K562 (cell line): ENCODE data around the gene MPDU1. TPM values are rescaled to one million over a fixed set of nuclear protein-coding genes. Genes with fewer than 3 reads are reported as not detected.

ENCODE experiments used
- CBFA2T2 ChIP-seq: fragments of 450-650 bp; conservative IDR thresholded peaks from 2 replicates; pipeline ENCODE4 v1.6.1; 2017; ENCODE audit warnings: mild to moderate bottlenecking
- CBX2 ChIP-seq: fragments of 200-600 bp; sonication (generic); IDR thresholded peaks from one replicate; pipeline ENCODE4 v1.6.1; 2012; ENCODE audit warnings: mild to moderate bottlenecking, low read length, inconsistent platforms; ENCODE audit not compliant: insufficient read depth, poor library complexity, severe bottlenecking
- CEBPG ChIP-seq, 3 experiments: fragments of 200-800 bp in 1 of 3; sonication (Bioruptor generic) in 1 of 3; sonication (generic) in 1 of 3; formaldehyde crosslinking in 1 of 3; IDR thresholded peaks in 2 of 3; conservative IDR thresholded peaks in 1 of 3; 2 replicates each; pipeline versions ENCODE4 v1.6.1 to v1.8.0; 2016 to 2022; ENCODE audit warnings: missing compliant biosample characterization in 2 of 3, missing genetic modification characterization in 2 of 3, mild to moderate bottlenecking in 1 of 3, missing genetic modification reagents in 1 of 3
- ETS2 ChIP-seq: IDR thresholded peaks from 2 replicates; pipeline ENCODE4 v1.6.1; 2016; ENCODE audit warnings: borderline replicate concordance, missing genetic modification characterization, mild to moderate bottlenecking, moderate library complexity, missing compliant biosample characterization; ENCODE audit not compliant: poor library complexity, severe bottlenecking
- FOS ChIP-seq: IDR thresholded peaks from 3 replicates; pipeline ENCODE4 v1.6.1; 2011; ENCODE audit not compliant: insufficient read length; ENCODE audit errors: extremely low read depth
- FOSL1 ChIP-seq: fragments of 200-800 bp; sonication (Bioruptor generic); conservative IDR thresholded peaks from 2 replicates; pipeline ENCODE4 v1.6.1; 2016; ENCODE audit warnings: missing genetic modification characterization, missing compliant biosample characterization
- GTF2A2 ChIP-seq: IDR thresholded peaks from 2 replicates; pipeline ENCODE4 v1.6.1; 2016; ENCODE audit warnings: mild to moderate bottlenecking, missing genetic modification characterization, missing compliant biosample characterization
- HNRNPL ChIP-seq: fragments of 200-400 bp; formaldehyde crosslinking; IDR thresholded peaks from 2 replicates; pipeline ENCODE4 v1.6.1; 2017; ENCODE audit warnings: low read depth, mild to moderate bottlenecking, low read length
- MAFK ChIP-seq: IDR thresholded peaks from 2 replicates; pipeline ENCODE4 v1.6.1; 2011; ENCODE audit warnings: low read length, improper control_type of control experiment
- MTA1 ChIP-seq: fragments of 450-650 bp; IDR thresholded peaks from 2 replicates; pipeline ENCODE4 v1.6.1; 2017; ENCODE audit warnings: borderline replicate concordance
- MYNN ChIP-seq, 2 experiments: sonication (generic); formaldehyde crosslinking in 1 of 2; IDR thresholded peaks; 2 replicates each; pipeline versions ENCODE4 v1.5.0 to v1.6.1; 2016 to 2020; ENCODE audit warnings: antibody characterized with exemption in 1 of 2, missing genetic modification reagents in 1 of 2
- PRMT5 ChIP-seq: sonication (generic); formaldehyde crosslinking; IDR thresholded peaks from 2 replicates; pipeline ENCODE4 v1.5.0; 2020; ENCODE audit warnings: missing genetic modification reagents
- RBM22 ChIP-seq: fragments of 200-400 bp; formaldehyde crosslinking; IDR thresholded peaks from 2 replicates; pipeline ENCODE4 v1.6.1; 2018; ENCODE audit warnings: low read length, low read depth; ENCODE audit not compliant: poor library complexity, severe bottlenecking
- SAFB ChIP-seq: fragments of 200-400 bp; formaldehyde crosslinking; IDR thresholded peaks from 2 replicates; pipeline ENCODE4 v1.6.1; 2017; ENCODE audit warnings: low read depth, low read length, borderline replicate concordance
- SPI1 ChIP-seq: IDR thresholded peaks from 2 replicates; pipeline ENCODE4 v1.6.1; 2011; ENCODE audit warnings: low read depth, low read length, control low read depth, borderline replicate concordance
- TCFL5 ChIP-seq: fragments of 250-450 bp; sonication (Bioruptor Pico); conservative IDR thresholded peaks from 2 replicates; pipeline ENCODE4 v1.6.1; 2021; ENCODE audit warnings: mild to moderate bottlenecking, moderate library complexity, matching md5 sums
- ZC3H11A ChIP-seq: IDR thresholded peaks from 2 replicates; pipeline ENCODE4 v1.6.1; 2012; ENCODE audit warnings: low read depth, low read length, improper control_type of control experiment
- ZNF431 ChIP-seq: sonication (generic); formaldehyde crosslinking; IDR thresholded peaks from 2 replicates; pipeline ENCODE4 v1.8.0; 2022; ENCODE audit warnings: mild to moderate bottlenecking, missing genetic modification reagents
- ZNF717 ChIP-seq: fragments of 250-450 bp; sonication (Bioruptor Pico); IDR thresholded peaks from 2 replicates; pipeline ENCODE4 v1.5.0; 2021
- ZNF830 ChIP-seq: fragments of 250-450 bp; sonication (Bioruptor Pico); IDR thresholded peaks from 2 replicates; pipeline ENCODE4 v1.5.0; 2021; ENCODE audit warnings: mild to moderate bottlenecking
- polyA plus RNA-seq, 8 experiments: library from polyadenylated mRNA; depleted of rRNA in 4 of 8; stranded (reverse) in 5 of 8; unstranded in 3 of 8; fragments of >200 nt; fragmentation: Nextera tagmentation in 2 of 8; fragmentation: Illumina TruSeq in 1 of 8; extraction: Ambion mirVana in 2 of 8; extraction: Trizol in 1 of 8; gene quantifications; 2 replicates each; pipeline versions ENCODE4 v1.2.1 to v1.2.3, GENCODE V29; 2011 to 2014; ENCODE audit warnings: inconsistent platforms in 1 of 8, missing spikeins in 1 of 8
- total RNA-seq, 7 experiments: library from RNA; depleted of rRNA in 6 of 7; stranded (reverse); fragments of >200 nt in 6 of 7; fragmentation: Illumina TruSeq in 2 of 7; extraction: Trizol in 2 of 7; gene quantifications; 2 replicates each; pipeline versions ENCODE4 v1.2.1 to v1.2.3, GENCODE V29; 2011 to 2021; ENCODE audit warnings: low replicate concordance in 1 of 7
- TF ChIP-seq, protein P1 (sequence below), 2 experiments: fragments of 450-650 bp; IDR thresholded peaks; 2 replicates each; pipeline ENCODE4 v1.6.1; 2016
- TF ChIP-seq, protein P2 (sequence below): sonication (generic); formaldehyde crosslinking; IDR thresholded peaks from 2 replicates; pipeline ENCODE4 v1.8.1; 2023; ENCODE audit warnings: mild to moderate bottlenecking, missing genetic modification reagents
- TF ChIP-seq, protein P3 (sequence below): fragments of 250-450 bp; sonication (Bioruptor Pico); IDR thresholded peaks from 2 replicates; pipeline ENCODE4 v1.8.0; 2021; ENCODE audit warnings: borderline replicate concordance, mild to moderate bottlenecking, moderate library complexity; ENCODE audit not compliant: poor library complexity, severe bottlenecking

The MPDU1 gene
- total and polyA plus RNA-seq, 9 of the 15 experiments (the other 6 are each of a cell fraction or from before 2014, with no cell fraction given) = 4.9 to 179 (median 77.1) TPM

DNA sequence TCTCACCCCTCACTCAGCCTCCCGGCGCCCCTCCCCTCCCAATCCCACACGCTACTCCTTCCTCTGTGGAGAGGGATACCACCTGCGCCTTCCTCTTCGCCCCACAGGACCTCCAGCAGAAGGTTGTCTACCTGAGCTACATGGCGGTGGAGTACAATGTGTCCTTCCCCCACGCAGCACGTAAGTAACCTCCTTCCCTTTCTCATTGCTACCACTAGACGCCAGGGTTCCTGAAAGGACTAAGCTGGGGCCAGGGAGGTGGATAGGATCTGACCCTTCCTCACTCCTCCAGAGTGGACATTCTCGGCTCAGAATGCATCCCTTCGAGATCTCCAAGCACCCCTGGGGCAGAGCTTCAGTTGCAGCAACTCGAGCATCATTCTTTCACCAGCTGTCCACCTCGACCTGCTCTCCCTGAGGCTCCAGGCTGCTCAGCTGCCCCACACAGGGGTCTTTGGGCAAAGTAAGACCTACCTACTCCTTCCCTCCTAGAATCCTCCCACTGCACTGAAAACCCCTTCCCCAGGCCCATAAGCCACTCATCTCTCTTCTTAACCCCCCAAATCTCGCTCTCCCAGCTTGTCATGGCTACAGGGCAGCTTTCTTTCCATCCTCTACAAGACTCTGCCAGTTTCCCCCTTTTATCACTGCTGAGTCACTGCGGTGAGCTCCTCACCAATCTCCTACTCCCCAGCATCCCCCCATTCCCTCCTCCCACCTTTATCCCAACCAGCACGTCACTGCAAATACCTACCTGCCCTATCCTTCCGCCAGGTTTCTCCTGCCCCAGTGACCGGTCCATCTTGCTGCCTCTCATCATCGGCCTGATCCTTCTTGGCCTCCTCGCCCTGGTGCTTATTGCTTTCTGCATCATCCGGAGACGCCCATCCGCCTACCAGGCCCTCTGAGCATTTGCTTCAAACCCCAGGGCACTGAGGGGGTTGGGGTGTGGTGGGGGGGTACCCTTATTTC is 2.8 kb upstream of the MPDU1 start (continued):
- TF ChIP-seq CEBPG (CRISPR knock-in tag; IDR thresholded peaks at IDR 0.05) (no peak), CEBPG (tag; conservative IDR thresholded peaks at IDR 0.05 in 1 of 2, IDR thresholded peaks at IDR 0.05 in 1 of 2) (no peak), MTA1 (0 out of 2 replicates have a peak, but pooled peaks have one; percentile 26), PRMT5 (CRISPR knock-in tag) (no peak), FOSL1 (tag) (peak; percentile 63), MAFK (peak; percentile 62; the same call in 1 of the 2 replicates), ZNF431 (no peak), SAFB (no peak), GTF2A2 (tag) (no peak), ZNF717 (CRISPR knock-in tag) (no peak), SPI1 (no peak), ETS2 (tag) (no peak), CBX2 (no peak), TCFL5 (no peak), RBM22 (no peak), ZC3H11A (no peak), MYNN (IDR thresholded peaks at IDR 0.05) (0 out of 2 replicates have a peak, but pooled peaks have one; percentile 39), MYNN (CRISPR knock-in tag; IDR thresholded peaks at IDR 0.05) (no peak), CBFA2T2 (0 out of 2 replicates have a peak, but pooled peaks have one; percentile 15), HNRNPL (no peak), FOS (no peak), ZNF830 (CRISPR knock-in tag) (no peak)
- TF ChIP-seq, protein P1, sequence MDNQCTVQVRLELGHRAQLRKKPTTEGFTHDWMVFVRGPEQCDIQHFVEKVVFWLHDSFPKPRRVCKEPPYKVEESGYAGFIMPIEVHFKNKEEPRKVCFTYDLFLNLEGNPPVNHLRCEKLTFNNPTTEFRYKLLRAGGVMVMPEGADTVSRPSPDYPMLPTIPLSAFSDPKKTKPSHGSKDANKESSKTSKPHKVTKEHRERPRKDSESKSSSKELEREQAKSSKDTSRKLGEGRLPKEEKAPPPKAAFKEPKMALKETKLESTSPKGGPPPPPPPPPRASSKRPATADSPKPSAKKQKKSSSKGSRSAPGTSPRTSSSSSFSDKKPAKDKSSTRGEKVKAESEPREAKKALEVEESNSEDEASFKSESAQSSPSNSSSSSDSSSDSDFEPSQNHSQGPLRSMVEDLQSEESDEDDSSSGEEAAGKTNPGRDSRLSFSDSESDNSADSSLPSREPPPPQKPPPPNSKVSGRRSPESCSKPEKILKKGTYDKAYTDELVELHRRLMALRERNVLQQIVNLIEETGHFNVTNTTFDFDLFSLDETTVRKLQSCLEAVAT (IDR thresholded peaks at IDR 0.05) = peak in 1 of 2 experiments; percentile 67; a peak in 2 of 4 replicates
- TF ChIP-seq, protein P2, sequence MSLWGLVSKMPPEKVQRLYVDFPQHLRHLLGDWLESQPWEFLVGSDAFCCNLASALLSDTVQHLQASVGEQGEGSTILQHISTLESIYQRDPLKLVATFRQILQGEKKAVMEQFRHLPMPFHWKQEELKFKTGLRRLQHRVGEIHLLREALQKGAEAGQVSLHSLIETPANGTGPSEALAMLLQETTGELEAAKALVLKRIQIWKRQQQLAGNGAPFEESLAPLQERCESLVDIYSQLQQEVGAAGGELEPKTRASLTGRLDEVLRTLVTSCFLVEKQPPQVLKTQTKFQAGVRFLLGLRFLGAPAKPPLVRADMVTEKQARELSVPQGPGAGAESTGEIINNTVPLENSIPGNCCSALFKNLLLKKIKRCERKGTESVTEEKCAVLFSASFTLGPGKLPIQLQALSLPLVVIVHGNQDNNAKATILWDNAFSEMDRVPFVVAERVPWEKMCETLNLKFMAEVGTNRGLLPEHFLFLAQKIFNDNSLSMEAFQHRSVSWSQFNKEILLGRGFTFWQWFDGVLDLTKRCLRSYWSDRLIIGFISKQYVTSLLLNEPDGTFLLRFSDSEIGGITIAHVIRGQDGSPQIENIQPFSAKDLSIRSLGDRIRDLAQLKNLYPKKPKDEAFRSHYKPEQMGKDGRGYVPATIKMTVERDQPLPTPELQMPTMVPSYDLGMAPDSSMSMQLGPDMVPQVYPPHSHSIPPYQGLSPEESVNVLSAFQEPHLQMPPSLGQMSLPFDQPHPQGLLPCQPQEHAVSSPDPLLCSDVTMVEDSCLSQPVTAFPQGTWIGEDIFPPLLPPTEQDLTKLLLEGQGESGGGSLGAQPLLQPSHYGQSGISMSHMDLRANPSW (CRISPR knock-in tag) = no peak
- TF ChIP-seq, protein P3, sequence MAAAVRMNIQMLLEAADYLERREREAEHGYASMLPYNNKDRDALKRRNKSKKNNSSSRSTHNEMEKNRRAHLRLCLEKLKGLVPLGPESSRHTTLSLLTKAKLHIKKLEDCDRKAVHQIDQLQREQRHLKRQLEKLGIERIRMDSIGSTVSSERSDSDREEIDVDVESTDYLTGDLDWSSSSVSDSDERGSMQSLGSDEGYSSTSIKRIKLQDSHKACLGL (CRISPR knock-in tag) = no peak
